Osteoblast (primary cell): ENCODE measurements around the gene WAC. TPM values are rescaled to one million over a fixed set of nuclear protein-coding genes. Genes with fewer than 3 reads are reported as not detected.
"Not testable (repeated sequence)": the region's sequence is repeated elsewhere in the genome, so short reads cannot be mapped to it uniquely, and the experiment has no call there.

Source experiments
- DNase-seq: peaks from one replicate; pipeline ENCODE4 v3.0.0; 2011; ENCODE audit warnings: low spot score, mixed read lengths; ENCODE audit not compliant: insufficient read length; ENCODE audit errors: missing footprints
- H2AFZ ChIP-seq: 2 replicates; pipeline ENCODE4 v1.6.0; 2011; ENCODE audit warnings: mild to moderate bottlenecking, low read length
- H3K27ac ChIP-seq: 2 replicates; pipeline ENCODE4 v1.5.1; 2011; ENCODE audit warnings: mild to moderate bottlenecking, low read depth, low read length, moderate library complexity
- H3K27me3 ChIP-seq: 2 replicates; pipeline ENCODE4 v1.6.0; 2012; ENCODE audit warnings: mild to moderate bottlenecking, control low read depth, inconsistent platforms, low read length, moderate library complexity; ENCODE audit not compliant: insufficient read depth
- H3K36me3 ChIP-seq: 2 replicates; pipeline ENCODE4 v1.5.1; 2011; ENCODE audit warnings: mild to moderate bottlenecking, low read length, control low read depth, moderate library complexity; ENCODE audit not compliant: insufficient read depth
- H3K4me1 ChIP-seq: 2 replicates; pipeline ENCODE4 v1.5.1; 2011; ENCODE audit warnings: mild to moderate bottlenecking, low read length, control low read depth, moderate library complexity; ENCODE audit not compliant: insufficient read depth
- H3K4me2 ChIP-seq: 2 replicates; pipeline ENCODE4 v1.6.0; 2011; ENCODE audit warnings: mild to moderate bottlenecking, low read length; ENCODE audit not compliant: insufficient read depth
- H3K4me3 ChIP-seq: fragments of 200-600 bp; sonication (generic); 3 replicates; pipeline ENCODE4 v1.5.1; 2012; ENCODE audit warnings: mild to moderate bottlenecking, low read length, inconsistent platforms; ENCODE audit not compliant: insufficient read depth
- H3K79me2 ChIP-seq: 2 replicates; pipeline ENCODE4 v1.6.0; 2012; ENCODE audit warnings: mild to moderate bottlenecking, low read length, control low read depth, inconsistent platforms; ENCODE audit not compliant: insufficient read depth
- H3K9me3 ChIP-seq: 2 replicates; pipeline ENCODE4 v1.5.1; 2011; ENCODE audit warnings: low read depth, low read length, control low read depth
- H4K20me1 ChIP-seq: 2 replicates; pipeline ENCODE4 v1.6.0; 2012; ENCODE audit warnings: mild to moderate bottlenecking, low read length, control low read depth; ENCODE audit not compliant: insufficient read depth
- CTCF ChIP-seq: IDR thresholded peaks from 2 replicates; pipeline ENCODE4 v1.5.1; 2011; ENCODE audit warnings: mild to moderate bottlenecking, low read depth, low read length, moderate library complexity; ENCODE audit errors: extremely low read depth
- total RNA-seq: library from RNA; depleted of rRNA; stranded (reverse); fragments of >200 nt; gene quantifications from 2 replicates; pipeline ENCODE4 v1.2.3, GENCODE V29; 2012

WAC gene
- total RNA-seq, 1 donor = 77.1 TPM

DNA sequence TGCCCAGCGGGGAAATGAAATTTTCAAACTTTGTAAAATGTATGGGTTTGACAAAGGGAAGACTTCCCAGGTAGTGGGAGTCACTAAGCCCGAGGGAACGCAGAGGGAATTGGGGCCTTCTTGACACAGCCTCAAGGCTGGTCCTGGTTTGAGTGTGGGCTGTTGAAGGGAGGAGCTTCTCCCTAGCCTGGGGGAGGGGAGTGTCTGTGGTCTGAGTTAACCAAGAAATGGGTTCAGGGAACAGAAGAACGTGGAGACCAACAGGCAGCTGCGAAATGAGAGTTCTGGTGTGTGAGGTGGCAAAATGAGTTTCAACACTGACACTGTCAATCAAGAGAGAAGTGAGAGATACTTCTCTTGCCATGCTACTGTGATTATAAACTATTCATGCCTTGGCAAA, 111.7 kb downstream of the WAC start:
- no peak for TF ChIP-seq CTCF
- Histone ChIP-seq H3K27me3 (no peaks in the 10 kb centered on the region), H3K4me1 (no peaks in the 10 kb centered on the region), H2AFZ (no peak overlapping the region), H3K4me3 (no peak overlapping the region), H3K4me2 (no peak overlapping the region), H3K36me3 (no peaks in the 10 kb centered on the region), H3K79me2 (no peaks in the 10 kb centered on the region), H3K27ac (no peak overlapping the region), H3K9me3 (no peaks in the 10 kb centered on the region), H4K20me1 (no peaks in the 10 kb centered on the region)
- no peak for DNase-seq

GRCh38 chr10:28652106-28652505, 119.2 kb downstream of the WAC start:
- no peak for DNase-seq
- Histone ChIP-seq H3K4me3 (no peak overlapping the region), H3K4me2 (no peak overlapping the region), H3K4me1 (no peaks in the 10 kb centered on the region), H3K27ac (no peak overlapping the region), H4K20me1 (no peaks in the 10 kb centered on the region), H2AFZ (no peak overlapping the region), H3K36me3 (no peaks in the 10 kb centered on the region), H3K9me3 (no peaks in the 10 kb centered on the region), H3K27me3 (peaks cover 3% of the 10 kb centered on the region), H3K79me2 (no peaks in the 10 kb centered on the region)
- TF ChIP-seq CTCF = no peak

- no peak for DNase-seq
- H2AFZ ChIP-seq = no peak overlapping the region
- H3K79me2 ChIP-seq = no peaks in the 10 kb centered on the region
- H3K4me3 ChIP-seq = no peak overlapping the region
- H3K36me3 ChIP-seq = no peaks in the 10 kb centered on the region
- no peaks in the 10 kb centered on the region for H3K4me1 ChIP-seq
- H4K20me1 ChIP-seq = no peaks in the 10 kb centered on the region
- H3K27ac ChIP-seq = no peak overlapping the region
- H3K27me3 ChIP-seq = peaks cover 3% of the 10 kb centered on the region
- no peaks in the 10 kb centered on the region for H3K9me3 ChIP-seq
- TF ChIP-seq CTCF = no peak
- H3K4me2 ChIP-seq = no peak overlapping the region
Measured at GRCh38 chr10:28652703-28653102, 119.8 kb downstream of the WAC start.

- not testable (repeated sequence) for H3K4me3 ChIP-seq, H3K36me3 ChIP-seq, DNase-seq, H2AFZ ChIP-seq, H3K79me2 ChIP-seq, H3K4me2 ChIP-seq, H3K9me3 ChIP-seq, H3K27ac ChIP-seq, H3K27me3 ChIP-seq, H4K20me1 ChIP-seq
- peaks cover 13% of the 10 kb centered on the region for H3K4me1 ChIP-seq
Measured at GRCh38 chr10:28658824-28659223, 125.9 kb downstream of the WAC start.
